PC-3 (cell line): ENCODE measurements around the gene CAPN8. TPM values are rescaled to one million over a fixed set of nuclear protein-coding genes. Genes with fewer than 3 reads are reported as not detected.

Source experiments
- ATAC-seq: fragments of 200-7000 bp; cut with Tn5 transposase; 2 replicates; pipeline ENCODE4 v1.9.1; 2020; ENCODE audit warnings: mild to moderate bottlenecking, moderate library complexity
- BruUV-seq: library from RNA; stranded (reverse); fragments of 400-500 nt; replicated peaks from 2 replicates; lab custom pipeline; 2021; lab: Mats Ljungman, UMichigan
- CTCF ChIA-PET: fragments of 300-600 bp; sonication (Branson Sonifier 250); formaldehyde crosslinking; loops from one replicate; lab custom pipeline; 2022; ENCODE audit warnings: antibody characterized with exemption; lab: Charles Lee
- POLR2A ChIA-PET: fragments of 300-600 bp; sonication (Branson Sonifier 250); formaldehyde crosslinking; loops from one replicate; lab custom pipeline; 2022; ENCODE audit warnings: antibody characterized with exemption; ENCODE audit not compliant: unreplicated experiment; lab: Charles Lee
- DNase-seq: peaks from one replicate; pipeline ENCODE4 v3.0.0-alpha.2; 2015
- H2AFZ ChIP-seq: fragments of 300-600 bp; sonication (generic); 2 replicates; pipeline ENCODE4 v1.6.0; 2016; ENCODE audit warnings: antibody characterized with exemption, low read length
- H3F3A ChIP-seq: fragments of 300-600 bp; sonication (generic); one replicate; pipeline ENCODE4 v1.6.0; 2017; ENCODE audit warnings: antibody characterized with exemption, low read length, control low read depth, mild to moderate bottlenecking; ENCODE audit not compliant: unreplicated experiment
- H3K27ac ChIP-seq: fragments of 300-600 bp; sonication (generic); 2 replicates; pipeline ENCODE4 v1.5.1; 2016; ENCODE audit warnings: mild to moderate bottlenecking, low read length
- H3K27me3 ChIP-seq: fragments of 300-600 bp; sonication (generic); 2 replicates; pipeline ENCODE4 v1.6.1; 2016; ENCODE audit warnings: low read length, mixed read lengths
- H3K36me3 ChIP-seq: fragments of 300-600 bp; sonication (generic); 2 replicates; pipeline ENCODE4 v1.6.1; 2016; ENCODE audit warnings: low read depth, mixed run types, low read length, mixed read lengths
- H3K4me1 ChIP-seq: fragments of 300-600 bp; sonication (generic); 2 replicates; pipeline ENCODE4 v1.5.1; 2016; ENCODE audit warnings: low read length; ENCODE audit not compliant: insufficient read depth
- H3K4me2 ChIP-seq: fragments of 300-600 bp; sonication (generic); 2 replicates; pipeline ENCODE4 v1.6.0; 2016; ENCODE audit warnings: low read length
- H3K4me3 ChIP-seq: fragments of 300-600 bp; sonication (generic); 2 replicates; pipeline ENCODE4 v1.5.1; 2016; ENCODE audit warnings: mild to moderate bottlenecking, low read length, mixed read lengths
- H3K79me2 ChIP-seq: fragments of 300-600 bp; sonication (generic); 2 replicates; pipeline ENCODE4 v1.6.1; 2017; ENCODE audit warnings: low read length, mixed read lengths
- H3K9ac ChIP-seq: fragments of 300-600 bp; sonication (generic); 2 replicates; pipeline ENCODE4 v1.6.0; 2016; ENCODE audit warnings: mild to moderate bottlenecking, low read length
- H3K9me2 ChIP-seq: fragments of 300-600 bp; sonication (generic); replicated peaks from 2 replicates; pipeline ENCODE4 v1.6.1; 2016; ENCODE audit warnings: mixed run types, low read length, mixed read lengths
- H3K9me3 ChIP-seq: fragments of 300-600 bp; sonication (generic); 2 replicates; pipeline ENCODE4 v1.6.1; 2016; ENCODE audit warnings: low read length, mixed read lengths
- H4K20me1 ChIP-seq: fragments of 300-600 bp; sonication (generic); 2 replicates; pipeline ENCODE4 v1.6.1; 2016; ENCODE audit warnings: low read length, mixed read lengths
- EZH2 ChIP-seq: fragments of 300-600 bp; sonication (generic); IDR thresholded peaks from one replicate; pipeline ENCODE4 v1.6.1; 2017; ENCODE audit warnings: antibody characterized with exemption, mild to moderate bottlenecking, low read length; ENCODE audit not compliant: unreplicated experiment
- EZH2phosphoT487 ChIP-seq: fragments of 300-600 bp; sonication (generic); IDR thresholded peaks from 2 replicates; pipeline ENCODE4 v1.6.1; 2018; ENCODE audit warnings: mild to moderate bottlenecking, antibody characterized with exemption, low read length, borderline replicate concordance
- intact Hi-C: fragments of 100-400 bp; cut with micrococcal nuclease; formaldehyde crosslinking; loops from 2 replicates; pipeline ENCODE4 v1.9.0; 2023
- total RNA-seq: library from RNA; depleted of rRNA; stranded (reverse); fragments of >200 nt; gene quantifications from 2 replicates; pipeline ENCODE4 v1.2.3, GENCODE V29; 2014
- TF ChIP-seq, protein P1 (sequence below): fragments of 300-600 bp; sonication (generic); conservative IDR thresholded peaks from 2 replicates; pipeline ENCODE4 v1.5.1; 2017; ENCODE audit warnings: antibody characterized with exemption, low read depth, mild to moderate bottlenecking, low read length

Gene CAPN8
- total RNA-seq, 1 experiment from 2014 or later: 5.9 TPM

DNA sequence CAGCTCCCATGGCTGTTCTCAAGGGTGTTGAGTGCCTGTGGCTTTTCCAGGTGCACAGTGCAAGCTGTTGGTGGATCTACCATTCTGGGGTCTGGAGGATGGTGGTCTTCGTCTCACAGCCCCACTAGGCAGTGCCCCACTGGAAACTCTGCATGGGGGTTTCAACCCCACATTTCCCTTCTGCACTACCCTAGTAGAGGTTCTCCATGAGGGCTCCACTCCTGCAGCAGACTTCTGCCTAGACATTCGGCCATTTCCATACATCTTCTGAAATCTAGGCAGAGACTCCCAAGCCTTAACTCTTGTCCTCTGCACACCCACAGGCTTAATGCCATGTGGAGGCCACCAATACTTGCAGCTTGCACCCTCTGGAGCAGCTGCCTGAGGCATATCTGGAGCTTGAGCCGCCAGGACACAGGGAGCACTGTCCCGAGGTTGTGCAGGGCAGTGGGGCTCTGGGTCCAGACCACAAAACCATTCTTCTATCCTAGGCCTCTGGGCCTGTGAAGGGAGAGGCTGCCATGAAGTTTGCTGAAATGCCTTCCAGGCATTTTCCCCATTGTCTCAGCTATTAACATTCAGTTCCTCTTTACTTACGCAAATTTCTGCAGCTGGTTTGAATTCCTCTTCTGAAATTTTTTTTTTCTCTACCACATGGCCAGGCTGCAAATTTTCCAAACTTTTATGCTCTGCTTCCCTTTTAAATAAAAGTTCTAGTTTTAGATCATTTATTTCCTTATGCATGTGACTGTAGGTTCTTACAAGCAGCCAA lies 8.8 kb upstream of the CAPN8 start:
- Histone ChIP-seq H3K36me3 (no peaks in the 10 kb centered on the region), H4K20me1 (no peaks in the 10 kb centered on the region), H3F3A (no peaks in the 10 kb centered on the region), H3K4me1 (peaks cover 7% of the 10 kb centered on the region), H3K9me2 (no peaks in the 10 kb centered on the region), H3K27ac (no peak overlapping the region), H3K4me2 (no peak overlapping the region), H3K9me3 (no peaks in the 10 kb centered on the region), H3K27me3 (no peaks in the 10 kb centered on the region), H3K4me3 (no peak overlapping the region), H2AFZ (no peak overlapping the region), H3K9ac (no peak overlapping the region), H3K79me2 (no peaks in the 10 kb centered on the region)
- no peak for ATAC-seq
- intact Hi-C loops: no loop called here
- TF ChIP-seq EZH2phosphoT487 (no peak), EZH2 (no peak)
- TF ChIP-seq, protein P1, sequence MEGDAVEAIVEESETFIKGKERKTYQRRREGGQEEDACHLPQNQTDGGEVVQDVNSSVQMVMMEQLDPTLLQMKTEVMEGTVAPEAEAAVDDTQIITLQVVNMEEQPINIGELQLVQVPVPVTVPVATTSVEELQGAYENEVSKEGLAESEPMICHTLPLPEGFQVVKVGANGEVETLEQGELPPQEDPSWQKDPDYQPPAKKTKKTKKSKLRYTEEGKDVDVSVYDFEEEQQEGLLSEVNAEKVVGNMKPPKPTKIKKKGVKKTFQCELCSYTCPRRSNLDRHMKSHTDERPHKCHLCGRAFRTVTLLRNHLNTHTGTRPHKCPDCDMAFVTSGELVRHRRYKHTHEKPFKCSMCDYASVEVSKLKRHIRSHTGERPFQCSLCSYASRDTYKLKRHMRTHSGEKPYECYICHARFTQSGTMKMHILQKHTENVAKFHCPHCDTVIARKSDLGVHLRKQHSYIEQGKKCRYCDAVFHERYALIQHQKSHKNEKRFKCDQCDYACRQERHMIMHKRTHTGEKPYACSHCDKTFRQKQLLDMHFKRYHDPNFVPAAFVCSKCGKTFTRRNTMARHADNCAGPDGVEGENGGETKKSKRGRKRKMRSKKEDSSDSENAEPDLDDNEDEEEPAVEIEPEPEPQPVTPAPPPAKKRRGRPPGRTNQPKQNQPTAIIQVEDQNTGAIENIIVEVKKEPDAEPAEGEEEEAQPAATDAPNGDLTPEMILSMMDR: no peak
- no peak for DNase-seq
- ChIA-PET CTCF (no interaction called here), POLR2A (no interaction called here)
- no TSS peak for BruUV-seq

DNA sequence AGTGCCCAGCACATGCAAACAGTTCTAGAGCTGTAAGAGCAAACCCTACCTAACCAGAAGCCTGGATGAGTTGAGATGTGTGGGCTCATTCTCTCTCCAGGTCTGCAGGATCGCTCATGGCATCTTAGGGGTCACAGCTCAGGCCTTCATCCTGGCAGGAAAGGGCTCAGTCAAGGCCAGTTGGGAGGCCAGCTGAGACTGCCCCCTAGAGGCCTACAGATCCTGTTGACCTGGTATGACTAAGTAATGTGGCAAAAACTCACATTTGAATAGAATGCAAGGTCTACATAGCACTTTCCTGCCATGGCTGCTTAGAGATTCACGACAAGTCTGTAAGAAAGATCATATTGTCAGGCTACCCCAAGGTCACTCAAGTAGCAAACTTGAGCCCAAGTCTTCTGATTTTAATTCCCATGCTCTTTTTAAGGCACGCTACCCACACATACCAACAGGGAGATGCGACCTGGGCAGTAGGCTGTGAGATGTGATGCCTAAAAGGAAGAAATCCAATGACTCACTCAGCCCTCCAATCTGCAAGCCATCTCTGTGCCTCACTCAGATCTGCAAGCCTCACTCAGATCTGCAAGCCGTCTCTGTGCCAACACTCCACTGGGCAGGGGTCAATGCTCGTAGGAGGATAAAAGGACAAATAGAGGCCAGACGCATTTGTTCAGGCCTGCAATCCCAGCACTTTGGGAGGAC lies 5.1 kb upstream of the CAPN8 start:
- ATAC-seq (peak; percentile 61), DNase-seq (peak; percentile 77)
- Histone ChIP-seq H2AFZ (peak overlapping the region; percentile 14; the same call in 1 of the 2 replicates), H3K36me3 (no peaks in the 10 kb centered on the region), H3K9me3 (no peaks in the 10 kb centered on the region), H3K9ac (no peak overlapping the region), H3K27me3 (no peaks in the 10 kb centered on the region), H3K9me2 (no peaks in the 10 kb centered on the region), H3K4me3 (no peak overlapping the region), H3K79me2 (no peaks in the 10 kb centered on the region), H4K20me1 (no peaks in the 10 kb centered on the region), H3K4me1 (peaks cover 42% of the 10 kb centered on the region), H3F3A (peaks cover 10% of the 10 kb centered on the region), H3K27ac (no peak overlapping the region), H3K4me2 (peak overlapping the region; percentile 48; the same call in 1 of the 2 replicates)
- TF ChIP-seq, protein P1: peak; percentile 94
- TF ChIP-seq EZH2phosphoT487 (no peak), EZH2 (no peak)
- intact Hi-C loops: no loop called here
- no TSS peak for BruUV-seq
- ChIA-PET CTCF (interaction anchor here (0.6 to 1.1 kb wide), 2 partner anchors 39 to 114 kb away, joined by 3 to 5 read pairs; no protein-coding TSS in a partner anchor), POLR2A (interaction anchor here (0.5 kb wide), 1 partner anchor 62 kb away, joined by 3 read pairs; no protein-coding TSS in a partner anchor)
